Stimulated activated CD4-positive, alpha-beta T cell treated with anti-CD3 and anti-CD28 coated beads, TNF-alpha, amount 100 ng/mL, for 24 hours (primary cell): ENCODE results near the gene RAB15.
"Not testable (repeated sequence)": the region's sequence is repeated elsewhere in the genome, so short reads cannot be mapped to it uniquely, and the experiment has no call there.

Source experiments
- DNase-seq, 3 experiments: peaks; one replicate each; pipeline ENCODE4 v3.0.0-alpha.2; 2020; ENCODE audit warnings: low read depth in 3 of 3

RAB15 gene

GRCh38 chr14:64937821-64938193 is 34.3 kb downstream of the RAB15 start:
- DNase-seq, result no peak

DNA sequence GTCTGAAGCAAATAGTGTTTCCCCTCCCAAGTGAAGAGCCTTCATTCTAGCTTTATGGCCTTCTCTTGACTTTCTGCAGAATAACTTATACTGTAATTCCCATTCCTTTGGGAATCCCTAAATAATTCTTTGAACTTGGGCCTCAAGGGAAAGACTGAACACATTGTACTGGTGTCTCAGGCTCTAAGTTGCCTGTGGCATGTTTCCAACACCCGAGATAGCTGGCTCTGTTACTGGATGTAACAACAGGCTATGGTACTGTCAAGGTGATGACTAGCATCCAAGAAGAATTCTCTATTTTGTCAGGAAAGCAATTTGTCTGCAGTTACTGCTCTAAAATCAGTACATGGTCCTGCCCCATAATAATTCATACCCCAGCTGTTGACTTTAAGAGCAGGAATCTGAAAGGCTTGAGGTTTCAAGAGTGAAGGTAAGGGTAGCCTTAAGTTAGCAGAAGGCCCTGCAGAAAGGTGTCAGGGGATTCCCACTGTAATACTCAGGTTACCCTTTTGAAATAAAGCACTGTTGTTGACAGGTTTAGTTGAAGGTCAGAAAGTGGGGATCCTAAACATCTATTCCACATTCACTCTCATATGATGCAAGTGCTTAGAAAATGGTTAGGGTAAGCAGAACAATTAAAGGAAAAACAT is 34.8 kb downstream of the RAB15 start:
- DNase-seq, result no peak

GRCh38 chr14:64935508-64935907 is 36.6 kb downstream of the RAB15 start:
- DNase-seq, result no peak

DNA sequence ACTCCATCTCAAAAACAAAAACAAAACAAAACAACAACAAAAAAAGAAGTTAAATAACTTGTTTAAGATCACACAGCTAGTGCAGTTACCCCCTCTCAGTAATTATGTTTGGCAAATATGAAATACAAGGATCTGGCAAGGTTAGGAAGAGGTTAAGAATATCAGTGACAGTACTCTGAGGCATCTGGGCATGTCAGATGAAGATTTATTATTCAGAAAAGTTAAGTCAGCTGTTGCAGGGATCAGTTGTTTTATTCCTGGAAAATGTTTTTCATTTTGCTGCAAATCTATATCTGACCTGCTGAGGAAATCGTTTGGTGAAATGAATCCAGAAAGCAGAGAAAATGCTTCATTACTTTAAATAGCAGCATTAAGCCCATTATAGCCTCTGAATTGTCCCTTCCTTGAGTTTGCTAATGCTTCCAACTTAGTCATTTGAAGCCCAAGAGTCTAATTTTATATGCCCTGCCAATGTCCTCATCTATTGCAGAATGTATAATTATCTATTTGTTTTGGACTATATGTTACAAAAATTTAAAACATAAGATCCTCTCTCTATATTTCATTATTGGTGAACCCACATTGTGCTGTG is 37.7 kb downstream of the RAB15 start:
- no peak for DNase-seq

- no peak for DNase-seq
These were observed 39.9 kb downstream of the RAB15 start for GRCh38 chr14:64932231-64932630.

DNA sequence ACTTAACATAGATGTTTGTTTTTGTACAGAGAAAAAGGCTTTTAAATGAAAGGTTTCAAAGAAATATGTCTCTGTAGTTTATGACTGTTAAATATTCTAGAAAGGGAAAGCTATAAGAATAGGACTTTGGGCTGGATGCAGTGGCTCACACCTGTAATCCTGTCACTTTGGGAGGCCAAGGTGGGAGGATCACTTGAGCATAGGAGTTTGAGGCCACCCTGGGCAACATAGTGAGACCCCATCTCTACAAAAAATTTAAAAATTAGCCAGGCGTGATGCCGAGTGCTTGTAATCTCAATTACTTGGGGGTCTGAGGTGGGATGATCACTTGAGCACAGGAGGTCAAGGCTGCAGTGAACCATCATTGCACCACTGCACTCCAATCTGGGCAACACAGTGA is 41.0 kb downstream of the RAB15 start:
- DNase-seq, result no peak

DNA sequence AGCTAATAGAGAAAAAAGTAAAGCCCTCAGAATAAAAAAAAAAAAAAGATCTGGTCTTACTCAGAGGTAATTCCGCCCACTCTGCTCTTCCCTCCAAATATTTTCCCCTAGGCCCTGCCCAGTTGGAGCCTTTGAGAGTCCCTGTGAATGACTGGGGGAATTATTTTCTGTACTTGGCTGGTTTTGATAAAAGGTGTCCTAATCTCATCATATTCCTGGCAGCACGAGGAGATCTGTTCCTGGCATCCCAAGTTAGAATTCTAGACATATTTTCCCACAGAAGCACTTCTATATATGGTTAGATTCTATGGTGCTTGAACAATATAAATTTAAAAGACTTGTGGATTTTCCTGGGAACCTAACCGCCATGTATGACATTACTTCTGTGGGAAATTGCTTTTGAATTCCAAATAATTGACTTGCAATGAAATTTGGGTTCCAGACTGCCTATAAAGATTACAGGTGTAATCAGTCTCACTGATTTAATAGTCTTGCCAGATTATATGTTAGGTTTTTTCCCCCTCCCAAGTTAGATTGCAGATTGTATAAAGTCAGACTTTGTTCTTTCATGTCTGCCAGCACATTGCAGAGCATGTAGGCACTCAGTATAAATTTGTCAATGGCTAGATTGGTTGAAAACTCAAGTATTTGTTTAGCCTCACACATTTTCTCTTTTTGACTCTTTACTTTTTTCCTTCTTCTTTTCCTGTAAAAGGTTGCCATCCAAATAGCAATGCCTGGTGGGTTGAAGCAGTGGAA is 41.9 kb downstream of the RAB15 start:
- no peak for DNase-seq

- no peak for DNase-seq
These were observed 43.1 kb downstream of the RAB15 start for GRCh38 chr14:64929014-64929359.

- no peak for DNase-seq
These were observed 43.7 kb downstream of the RAB15 start for GRCh38 chr14:64928239-64929013.

DNA sequence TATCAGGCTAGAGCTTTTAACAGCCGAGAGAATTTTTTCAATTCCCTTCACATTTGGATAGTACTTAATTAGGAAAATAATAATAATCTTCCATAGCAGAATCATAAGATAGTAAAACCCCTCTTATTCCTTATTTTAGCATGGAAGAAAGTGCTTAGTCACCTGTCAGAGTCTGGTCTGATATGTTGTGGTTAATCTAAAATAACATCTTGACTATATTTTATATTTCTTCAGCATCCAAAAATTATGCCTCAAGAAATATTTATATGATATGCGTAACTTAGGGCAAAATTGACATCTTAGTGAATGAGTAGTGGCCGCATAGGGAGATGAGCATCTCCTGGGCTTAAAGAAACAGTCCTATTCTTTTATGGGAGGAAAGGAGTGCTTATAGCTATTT is 45.1 kb downstream of the RAB15 start:
- no peak for DNase-seq

DNA sequence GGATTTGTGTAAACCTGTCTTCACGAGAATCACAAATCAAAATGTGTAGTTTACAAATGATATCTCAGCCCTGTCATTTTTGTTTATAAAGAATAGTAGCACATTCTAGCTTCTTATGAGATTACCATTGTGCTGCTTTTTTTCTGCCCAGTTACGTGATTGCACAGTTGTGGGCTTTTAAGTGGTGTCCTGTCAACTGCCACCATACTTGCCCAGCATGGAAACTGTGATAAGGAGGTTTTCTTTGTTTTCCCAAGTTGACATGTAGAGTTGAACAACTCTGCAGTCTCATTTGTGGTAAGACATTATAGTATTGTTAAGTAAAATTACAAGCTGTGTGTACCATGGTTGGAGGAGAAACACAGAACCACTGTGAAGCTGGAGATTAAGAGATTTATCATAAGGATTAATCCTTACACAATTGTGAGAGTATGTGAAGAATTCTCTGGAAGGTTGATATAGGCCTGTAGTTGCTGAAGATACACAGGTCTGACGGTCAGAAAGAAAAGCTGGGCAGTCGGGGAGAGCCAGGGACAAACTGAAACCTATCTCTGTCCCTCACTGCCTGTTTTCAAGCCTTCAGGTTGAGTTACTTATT is 45.6 kb downstream of the RAB15 start:
- no peak for DNase-seq

DNA sequence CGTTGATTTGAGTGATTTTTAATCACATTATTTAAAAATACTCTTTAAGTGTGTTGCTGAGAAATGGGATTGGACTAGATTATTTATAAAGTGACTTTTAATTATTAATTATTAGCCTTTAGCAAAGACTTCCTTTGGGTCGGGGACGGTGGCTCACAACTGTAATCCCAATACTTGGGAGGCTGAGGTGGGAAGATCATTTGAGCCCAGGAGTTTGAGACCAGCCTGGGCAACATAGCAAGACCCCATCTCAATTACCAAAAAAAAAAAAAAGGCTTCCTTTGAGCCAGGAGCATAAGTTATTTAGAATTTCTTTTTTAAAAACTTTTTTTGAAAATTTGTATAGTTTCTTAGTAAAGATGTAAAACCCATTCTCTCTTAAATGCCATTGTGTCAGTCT is 49.1 kb downstream of the RAB15 start:
- no peak for DNase-seq

GRCh38 chr14:64920465-64920864 is 51.7 kb downstream of the RAB15 start:
- no peak for DNase-seq

DNA sequence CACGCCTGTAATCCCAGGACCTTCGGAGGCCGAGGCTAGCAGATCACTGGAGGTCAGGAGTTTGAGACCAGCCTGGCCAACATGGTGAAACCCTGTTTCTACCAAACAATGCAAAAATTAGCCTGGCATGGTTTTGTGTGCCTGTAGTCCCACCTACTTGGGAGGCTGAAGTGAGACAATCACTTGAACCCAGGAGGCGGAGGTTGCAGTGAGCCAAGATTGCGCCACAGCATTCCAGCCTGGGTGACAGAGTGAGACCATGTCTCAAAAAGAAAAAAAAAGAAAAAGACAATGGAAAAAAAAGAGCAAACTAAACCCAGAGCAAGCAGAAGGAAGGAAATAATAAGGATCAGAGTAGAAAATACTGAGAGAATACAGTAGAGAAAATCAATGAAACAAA is 52.5 kb downstream of the RAB15 start:
- DNase-seq, result no peak

- DNase-seq, result no peak
These were observed 52.9 kb downstream of the RAB15 start for GRCh38 chr14:64919215-64919614.

DNA sequence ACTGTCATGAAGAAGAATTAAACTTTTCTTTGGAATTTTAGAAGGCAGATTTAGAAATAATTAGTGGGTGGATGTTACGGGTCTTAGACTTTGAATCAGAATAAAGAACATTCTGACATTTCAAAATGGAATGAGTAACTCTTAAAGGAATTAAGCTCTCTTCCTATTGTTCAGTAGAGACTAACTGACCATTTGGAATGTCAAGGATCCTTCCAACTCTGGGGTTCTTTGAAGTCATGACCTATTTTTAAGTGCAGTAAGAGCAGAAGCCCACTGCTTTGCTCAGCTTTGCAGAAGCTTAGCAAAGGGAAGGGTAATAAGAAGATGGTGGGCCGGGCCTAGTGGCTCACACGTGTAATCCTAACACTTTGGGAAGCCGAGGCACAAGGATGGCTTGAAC is 53.9 kb downstream of the RAB15 start:
- no peak for DNase-seq

DNA sequence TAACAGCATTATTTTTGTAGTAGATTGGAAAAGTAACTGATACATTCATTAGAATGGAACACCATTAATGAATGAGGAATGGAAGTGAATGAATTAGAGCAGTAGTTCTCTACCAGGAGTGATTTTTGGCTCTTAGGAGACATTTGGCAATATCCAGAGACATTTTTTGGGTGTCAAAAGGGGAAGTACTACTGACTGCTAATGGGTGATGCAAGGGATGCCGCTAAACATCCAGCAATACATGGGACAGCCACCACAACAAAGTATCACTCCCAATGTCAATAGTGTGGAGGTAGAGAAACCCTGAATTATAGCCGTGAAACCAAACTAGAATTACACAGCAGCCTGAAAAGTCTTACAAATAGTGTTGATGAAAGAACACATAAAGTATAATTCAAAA is 56.3 kb downstream of the RAB15 start:
- DNase-seq, result no peak

GRCh38 chr14:64915029-64915424 is 57.1 kb downstream of the RAB15 start:
- DNase-seq, result no peak

DNA sequence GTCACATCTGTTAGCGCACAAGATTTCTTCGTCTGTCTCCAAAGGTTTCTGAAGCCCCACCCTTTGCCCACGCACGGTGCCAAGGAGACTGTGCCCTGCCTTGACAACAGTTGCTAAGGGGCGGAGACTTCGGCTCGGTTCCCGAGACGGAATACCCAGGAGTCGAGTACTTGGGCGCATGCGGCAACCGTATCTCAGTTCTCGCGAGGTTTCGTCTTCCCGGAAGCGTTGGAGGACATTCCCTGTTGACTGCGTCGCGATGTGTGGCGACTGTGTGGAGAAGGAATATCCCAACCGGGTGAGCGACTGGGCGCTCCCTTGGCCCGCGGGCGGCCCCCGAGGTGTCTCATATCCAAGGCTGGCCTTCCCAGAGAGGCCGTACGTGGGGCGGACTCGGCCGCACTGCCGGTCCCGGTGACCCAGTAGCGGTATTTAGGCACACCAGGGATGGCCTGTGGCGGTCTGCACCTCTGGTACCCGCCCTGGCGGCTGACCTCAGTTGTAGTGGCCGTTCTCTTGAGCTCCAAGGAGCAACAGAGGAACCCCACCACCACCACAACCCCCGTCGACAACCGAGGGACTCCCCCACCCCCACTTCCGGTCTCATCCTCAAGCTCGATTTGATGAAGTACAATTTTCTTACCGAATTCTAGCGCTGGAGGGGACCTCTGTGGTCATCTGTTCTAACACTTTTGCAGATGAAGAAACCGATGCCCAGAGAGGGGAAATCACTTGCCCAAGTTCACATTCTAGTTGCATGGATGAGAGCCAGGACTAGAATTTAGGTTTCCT is 57.7 kb downstream of the RAB15 start, which contains the start of gene CHURC1:
CHURC1 (plus strand) TSS at position 219 of the 792 bp plus-strand sequence; CDS start at position 260, 41 bp downstream.
- DNase-seq, result peak; percentile 94 to 98 (median 98)

- DNase-seq, result not testable (repeated sequence)
These were observed 58.7 kb downstream of the RAB15 start for GRCh38 chr14:64913477-64913876.

GRCh38 chr14:64912261-64912660 is 59.9 kb downstream of the RAB15 start:
- no peak for DNase-seq
